ENCODE results near the gene COX19.
A peak's percentile ranks its signal among the peaks of the same experiment; 100 is the strongest.

The COX19 gene

GRCh38 chr7:974820-975681 lies at the start of gene COX19:
TSS of gene COX19 (minus strand) at chr7:975549. CDS start at chr7:975509, 40 bp downstream.
- DNase-seq, result peak; percentile 20

DNA sequence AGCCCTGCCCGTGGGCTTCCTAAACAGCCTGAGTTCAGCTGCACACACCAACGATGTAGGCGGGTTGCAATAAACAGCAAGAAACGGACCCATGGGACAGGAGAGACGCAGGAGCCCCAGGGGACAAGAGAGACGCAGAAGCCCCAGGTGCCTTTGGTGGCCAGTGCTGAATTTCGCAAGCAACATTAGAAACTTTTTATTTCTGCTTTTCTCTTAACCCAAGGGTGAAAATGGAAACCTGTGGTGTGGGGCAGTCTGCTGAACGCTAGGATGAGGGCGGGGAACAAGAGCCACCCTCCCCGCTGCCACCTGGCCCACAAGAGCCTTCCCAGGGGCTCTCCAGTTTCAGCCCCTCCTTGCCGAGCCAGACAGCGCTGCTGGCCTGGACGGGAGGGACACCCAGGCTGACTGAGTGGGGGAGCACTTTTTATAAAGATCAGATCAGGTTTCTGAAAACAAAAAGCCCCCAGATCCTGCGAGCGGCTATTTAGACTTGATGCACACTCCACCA lies 49.0 kb upstream of the COX19 start:
- DNase-seq, result no peak

DNA sequence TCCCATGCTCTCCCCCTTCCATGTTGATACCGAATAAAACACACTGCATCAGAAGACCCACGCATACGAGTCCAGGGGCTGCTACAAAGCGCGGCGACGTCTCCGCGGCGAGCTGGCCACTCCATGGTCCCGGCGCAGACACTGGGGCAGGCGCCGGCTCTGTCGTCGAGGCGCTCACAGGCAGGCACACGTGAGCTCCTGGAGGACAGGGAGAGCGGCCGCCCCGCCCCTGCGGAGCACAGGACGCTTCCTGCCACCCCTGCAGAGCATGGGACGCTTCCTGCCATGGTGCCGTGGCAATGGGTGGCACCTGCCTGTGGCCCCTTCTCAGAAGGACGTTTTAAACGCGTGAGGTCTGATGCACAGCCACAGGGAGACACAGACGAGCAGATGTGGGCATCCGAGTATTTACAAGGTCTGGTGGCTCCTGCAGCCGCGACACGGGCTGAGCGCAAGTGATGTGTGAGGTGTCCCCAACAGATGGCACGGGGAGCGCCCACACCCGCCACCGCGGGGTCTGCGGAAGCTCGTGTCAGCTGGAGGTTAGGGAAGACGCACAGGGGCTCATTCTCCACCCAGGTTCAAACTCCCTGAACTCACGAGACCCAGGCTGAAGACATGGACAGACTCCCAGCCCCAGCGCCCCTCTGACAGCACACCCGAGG lies 47.6 kb upstream of the COX19 start:
- DNase-seq, result no peak

DNA sequence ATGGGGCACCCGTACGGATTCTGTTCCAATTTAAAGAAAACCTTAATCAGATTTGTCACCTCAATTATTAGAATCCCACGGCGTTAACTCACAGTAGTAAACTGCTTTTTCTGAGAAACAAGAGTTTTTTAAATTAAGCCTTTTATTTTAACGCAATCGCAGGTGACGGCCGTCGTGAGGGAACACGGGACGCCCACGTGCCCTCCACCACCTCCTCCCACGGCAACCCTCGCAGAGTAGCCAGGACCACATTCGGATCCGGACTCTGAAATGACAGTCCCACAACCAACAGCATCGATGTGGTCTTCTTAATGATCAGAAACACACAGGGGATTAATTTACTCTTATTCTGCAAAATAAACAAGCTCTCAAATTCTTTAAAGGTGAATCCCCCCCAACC lies 47.0 kb upstream of the COX19 start:
- DNase-seq, result no peak

- DNase-seq, result no peak
Measured at GRCh38 chr7:1021931-1022330, 46.6 kb upstream of the COX19 start.

DNA sequence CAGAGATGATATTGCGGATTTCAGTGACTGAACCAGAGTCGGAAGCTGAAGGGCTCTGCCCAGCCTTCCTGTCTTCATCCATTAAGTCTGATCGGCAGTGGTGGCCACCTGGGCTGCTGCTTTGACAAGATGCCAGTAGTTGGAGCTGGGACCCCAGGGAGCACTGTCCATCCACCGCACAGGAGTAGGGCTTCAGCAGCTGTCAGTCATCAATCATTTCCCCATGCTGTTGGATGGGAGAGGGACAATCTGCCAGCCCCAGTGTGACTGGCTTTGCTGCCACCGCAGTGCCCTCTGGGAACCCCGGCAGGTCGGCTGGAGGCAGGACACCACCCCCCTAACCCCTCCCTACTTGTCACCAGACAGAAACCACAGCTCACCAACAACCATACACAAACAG lies 46.0 kb upstream of the COX19 start:
- no peak for DNase-seq

DNA sequence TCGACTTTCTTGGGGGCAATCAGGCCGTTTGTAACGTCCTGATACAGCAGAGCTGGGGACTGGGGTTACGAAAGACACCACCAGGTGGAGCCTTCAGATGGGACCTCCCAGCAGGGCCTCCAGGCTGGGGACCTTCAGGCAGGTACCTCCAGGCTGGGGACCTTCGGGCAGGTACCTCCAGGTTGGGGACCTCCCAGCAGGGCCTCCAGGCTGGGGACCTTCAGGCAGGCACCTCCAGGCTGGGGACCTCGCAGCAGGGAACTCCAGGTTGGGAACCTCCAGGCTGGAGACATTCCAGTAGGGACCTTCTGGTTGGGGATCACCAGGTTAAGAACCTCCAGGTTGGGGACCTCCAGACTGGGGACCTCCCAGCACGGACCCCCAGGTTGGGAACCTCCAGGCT lies 45.5 kb upstream of the COX19 start:
- DNase-seq, result no peak

DNA sequence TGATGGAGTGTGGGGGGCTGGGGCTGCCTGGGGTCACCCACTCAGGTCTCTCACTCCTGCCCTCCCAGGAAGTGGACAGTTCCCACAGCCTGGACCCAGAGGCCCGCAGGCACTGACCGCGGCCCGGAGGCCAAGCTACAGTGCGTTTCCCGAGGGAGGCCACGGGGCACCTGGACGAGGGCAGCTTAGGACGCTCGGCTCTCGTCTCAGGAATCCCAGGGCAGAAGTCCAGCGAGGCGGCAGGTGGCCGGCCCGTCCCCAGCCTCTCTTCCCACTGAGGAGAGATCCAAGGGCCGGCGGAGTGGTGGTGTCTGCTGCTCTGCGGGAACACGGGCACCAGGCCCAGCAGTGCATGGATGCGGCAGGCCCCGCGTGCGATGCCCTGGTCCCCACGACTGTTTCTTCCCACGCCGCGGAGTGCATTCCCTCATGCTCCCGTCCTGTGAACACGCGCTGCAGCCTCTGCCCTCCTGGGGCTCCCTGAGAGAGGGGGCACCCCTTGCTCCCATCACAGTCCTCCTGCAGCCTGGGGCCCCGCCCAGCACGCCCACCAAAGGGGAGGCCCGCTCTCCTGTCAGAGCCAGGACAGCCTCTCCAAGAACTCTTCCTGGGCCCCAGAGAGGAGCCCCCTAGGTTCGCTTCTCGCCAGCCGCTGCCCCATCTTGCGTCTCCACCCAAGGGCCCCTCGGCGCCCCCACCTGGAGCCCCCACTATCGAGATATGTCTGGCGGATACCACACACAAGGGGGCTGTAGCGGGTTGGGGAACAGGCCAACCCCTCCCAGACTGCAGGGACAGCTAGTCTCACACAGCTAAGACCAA lies 44.7 kb upstream of the COX19 start:
- DNase-seq, result no peak

DNA sequence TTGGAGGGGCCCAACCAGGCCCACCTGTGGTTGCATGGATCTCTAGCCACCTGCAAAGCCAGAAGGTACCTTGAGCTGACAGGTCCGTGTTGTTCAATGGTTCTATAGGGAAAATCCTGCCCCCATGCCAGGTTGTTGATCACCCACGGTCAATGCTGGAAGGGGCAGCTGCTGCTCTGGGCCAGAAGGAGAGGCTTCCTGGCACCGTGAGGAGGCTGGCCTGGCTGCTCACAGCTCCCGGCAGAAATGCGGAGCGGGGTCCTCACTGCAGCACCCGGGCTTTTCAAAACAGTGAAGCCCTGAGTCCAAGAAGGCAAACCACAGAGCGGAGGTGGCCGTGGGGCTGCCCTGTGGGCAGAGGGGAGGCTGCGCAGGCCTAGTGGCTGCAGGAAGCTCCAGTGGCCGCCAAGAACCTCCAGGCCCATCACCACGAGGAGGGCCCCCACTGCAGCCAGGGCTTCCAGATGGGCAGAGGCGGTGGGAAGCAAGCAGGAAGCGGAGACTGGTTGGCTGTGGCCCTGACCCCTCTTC lies 44.0 kb upstream of the COX19 start:
- no peak for DNase-seq

GRCh38 chr7:1018334-1018695 lies 43.0 kb upstream of the COX19 start:
- no peak for DNase-seq

GRCh38 chr7:1017586-1018333 lies 42.4 kb upstream of the COX19 start:
- DNase-seq, result no peak

GRCh38 chr7:1016577-1017531 lies 41.5 kb upstream of the COX19 start:
- DNase-seq, result no peak

DNA sequence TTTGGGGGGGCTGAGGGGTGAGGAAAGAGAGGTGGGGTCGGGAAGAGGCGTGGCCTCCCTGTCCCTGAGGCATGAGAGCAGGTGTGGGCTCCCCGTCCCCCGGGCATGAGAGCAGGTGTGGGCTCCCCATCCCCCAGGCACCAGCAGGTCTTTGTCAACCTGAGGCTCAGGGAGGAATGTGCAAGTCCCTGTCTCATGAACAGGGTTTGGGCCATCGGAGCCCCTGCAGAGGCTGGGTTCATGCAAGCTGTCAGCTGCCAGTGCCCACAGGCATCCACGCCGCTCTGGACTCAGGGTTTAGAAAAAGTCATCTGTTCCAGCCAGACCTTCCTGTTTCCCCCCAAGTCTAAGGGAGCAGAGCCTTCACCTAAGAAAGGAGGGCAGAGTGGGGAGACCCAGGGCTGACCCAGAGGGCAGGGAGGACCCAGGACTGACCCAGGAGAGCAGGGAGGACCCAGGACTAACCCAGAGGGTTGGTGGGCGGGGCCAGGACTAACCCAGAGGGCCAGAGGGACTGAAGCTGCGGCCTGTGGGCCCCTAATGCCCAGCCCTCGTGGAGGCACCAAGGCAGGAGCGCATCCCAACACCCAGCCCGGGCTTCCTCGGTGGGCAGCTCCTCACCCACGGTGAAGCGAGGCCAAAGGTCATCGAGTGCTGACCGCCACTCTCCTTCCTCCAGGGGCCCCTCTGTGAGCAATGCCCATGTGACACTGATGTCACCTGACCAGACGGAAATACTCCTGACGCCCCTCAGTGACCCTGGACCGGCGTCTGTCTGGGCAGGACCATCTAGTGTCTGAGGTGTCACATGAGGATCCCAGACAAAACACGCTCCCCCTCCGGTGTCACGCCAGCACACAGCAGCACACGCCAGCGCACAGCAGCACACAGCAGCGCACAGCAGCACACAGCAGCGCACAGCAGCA lies 40.1 kb upstream of the COX19 start:
- no peak for DNase-seq

DNA sequence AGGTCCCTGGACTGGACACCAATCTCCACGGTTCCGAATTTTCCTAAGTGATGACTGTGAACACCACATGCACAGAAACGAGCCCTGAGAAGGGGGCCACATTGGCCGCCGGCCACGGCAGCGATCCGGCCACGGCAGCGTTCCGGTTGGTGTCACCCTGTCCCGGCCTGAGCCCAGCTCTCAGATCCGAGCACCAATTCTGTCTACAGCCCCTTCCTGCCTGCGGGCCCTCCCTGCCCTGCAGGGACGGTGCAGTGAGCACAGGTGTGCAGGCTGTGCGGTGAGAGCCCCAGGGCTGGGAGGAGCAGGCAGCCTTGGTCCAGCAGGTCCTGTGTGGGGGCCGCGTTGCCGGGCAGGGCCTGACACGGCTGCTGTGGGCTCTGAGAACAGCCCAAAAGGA lies 39.3 kb upstream of the COX19 start:
- no peak for DNase-seq

DNA sequence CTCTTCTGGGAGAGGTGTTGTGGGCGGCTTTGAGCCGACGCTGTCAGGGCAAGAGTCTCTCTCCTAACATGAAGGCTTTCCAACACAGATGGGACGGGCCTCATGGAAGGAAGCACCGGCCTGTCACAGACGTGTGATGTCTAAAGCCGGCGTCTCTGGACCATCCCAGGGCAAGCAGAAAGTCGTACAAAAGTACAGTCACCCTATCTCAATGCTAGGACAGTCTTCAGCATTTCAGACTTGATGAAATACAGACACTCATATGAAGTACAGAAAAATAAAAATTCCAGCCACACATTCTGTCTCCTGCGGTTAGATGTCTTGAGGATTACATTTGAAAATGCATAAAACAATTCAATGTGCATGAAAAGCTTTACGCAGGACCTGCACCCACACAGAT lies 38.2 kb upstream of the COX19 start:
- DNase-seq, result no peak

GRCh38 chr7:1012716-1013095 lies 37.4 kb upstream of the COX19 start:
- no peak for DNase-seq

DNA sequence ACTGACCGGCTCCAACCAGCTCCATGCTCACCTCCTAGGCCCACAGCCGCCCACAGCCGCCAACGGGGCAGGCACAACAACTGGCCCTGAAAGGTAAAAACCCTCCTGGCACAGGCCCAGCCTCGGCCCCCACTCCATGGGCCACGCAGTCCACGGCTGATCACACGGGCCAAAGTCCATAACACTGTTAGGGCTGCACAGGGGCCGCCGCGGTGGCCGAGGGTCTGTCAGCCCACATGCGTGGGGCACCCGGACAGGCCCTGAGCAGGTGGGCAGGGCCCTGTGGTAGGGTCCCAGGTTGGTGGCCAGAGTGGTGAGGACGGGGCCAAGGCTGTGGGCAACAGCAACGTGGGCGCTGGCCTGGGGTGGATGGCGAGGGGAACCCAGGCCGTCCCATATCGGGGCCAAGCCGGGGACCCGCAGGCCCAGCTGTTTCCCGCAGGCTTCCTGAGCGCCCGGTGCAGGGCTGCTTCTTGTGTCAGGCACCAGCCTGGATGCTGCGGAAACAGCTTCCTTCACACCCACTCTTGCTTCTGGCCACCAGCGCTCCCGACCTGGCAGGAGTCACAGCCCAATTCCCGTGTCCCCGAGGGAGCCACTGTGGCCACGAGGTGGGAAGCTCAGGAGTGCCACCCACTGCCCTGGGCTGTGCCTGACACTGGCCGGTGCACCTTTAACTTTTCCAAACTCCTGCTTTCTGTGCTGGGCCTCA lies 36.8 kb upstream of the COX19 start:
- no peak for DNase-seq

GRCh38 chr7:1011297-1012003 lies 36.1 kb upstream of the COX19 start:
- no peak for DNase-seq

DNA sequence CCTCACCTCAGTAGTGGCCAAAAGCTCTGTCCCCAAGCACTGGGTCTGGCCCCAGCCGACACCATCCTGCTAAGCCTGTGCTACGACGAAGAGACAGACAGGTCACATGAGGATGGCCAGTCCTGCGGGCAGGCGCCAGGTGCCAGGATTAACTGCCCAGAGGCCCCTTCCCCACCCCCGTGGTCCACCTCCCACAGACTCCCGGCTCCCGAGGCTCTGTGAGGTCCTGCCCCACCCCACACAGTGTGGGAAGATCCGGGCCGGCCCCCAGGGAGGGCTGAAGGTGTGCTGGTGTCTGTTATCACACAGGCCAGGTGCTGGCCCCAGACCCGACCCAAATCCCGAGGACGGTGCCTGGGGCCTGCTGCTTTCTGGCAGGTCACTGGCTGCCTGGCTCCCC lies 34.9 kb upstream of the COX19 start:
- DNase-seq, result no peak

All from NCI-H1417 treated with DMSO at 0.1 percent for 48 hours (cell line).